GM18858 (cell line): ENCODE data around the gene GIGYF1.

Source experiments
- ATAC-seq: cut with Tn5 transposase; IDR thresholded peaks from one replicate; pipeline ENCODE4 v1.9.1; 2021; ENCODE audit not compliant: unreplicated experiment

Gene GIGYF1

DNA sequence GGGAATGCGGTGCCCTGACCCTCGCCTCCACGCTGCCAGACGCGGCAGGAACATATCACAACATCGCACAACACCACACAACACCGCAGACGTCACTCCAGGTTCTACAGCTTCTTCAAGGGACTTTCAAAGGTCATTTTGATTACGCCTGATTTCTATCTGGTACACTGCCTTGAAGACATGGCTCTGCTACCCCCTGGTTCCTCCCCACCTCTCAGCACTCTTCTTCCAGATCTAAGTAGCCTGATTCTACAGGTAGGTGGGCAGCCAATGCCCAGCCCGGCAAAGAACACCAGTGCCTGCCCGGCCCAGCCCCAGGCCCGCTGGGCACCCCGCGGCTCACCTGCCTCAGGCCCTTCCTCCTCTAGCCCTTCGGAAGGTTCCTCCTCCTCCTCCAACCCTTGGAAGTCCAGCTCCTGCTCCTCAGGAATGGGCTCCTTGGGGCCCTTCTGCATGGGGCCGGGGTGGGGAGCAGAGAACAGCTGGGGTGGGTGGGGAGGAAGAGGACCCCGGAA, 8.4 kb downstream of the GIGYF1 start:
- no peak for ATAC-seq

GRCh38 chr7:100685049-100685605, 8.9 kb downstream of the GIGYF1 start:
- no peak for ATAC-seq

DNA sequence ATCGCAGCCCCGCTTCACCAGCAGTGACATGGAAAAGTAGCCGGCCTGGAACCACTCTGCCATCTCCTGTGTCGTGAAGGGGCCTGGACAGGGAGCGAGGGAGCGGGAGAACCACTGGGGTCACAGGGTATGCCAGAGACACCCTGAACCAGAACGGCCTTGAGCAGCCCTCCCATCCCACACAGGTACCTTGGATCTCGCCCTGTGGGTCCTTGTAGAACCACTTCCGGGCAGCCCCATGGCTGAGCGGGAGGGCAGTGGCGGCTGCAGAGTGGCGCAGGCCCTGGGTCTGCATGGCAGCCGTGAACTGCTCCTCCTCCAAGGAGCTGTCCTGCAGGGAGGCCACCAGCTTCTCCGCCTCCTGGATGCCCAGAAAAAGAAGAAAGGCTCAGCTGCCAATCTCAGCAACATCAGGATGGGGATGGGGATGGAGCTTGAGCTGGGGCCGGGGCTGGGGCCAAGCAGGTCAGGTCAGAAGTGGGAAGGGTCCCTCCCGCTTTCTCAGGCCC, 9.5 kb downstream of the GIGYF1 start:
- ATAC-seq, result no peak

DNA sequence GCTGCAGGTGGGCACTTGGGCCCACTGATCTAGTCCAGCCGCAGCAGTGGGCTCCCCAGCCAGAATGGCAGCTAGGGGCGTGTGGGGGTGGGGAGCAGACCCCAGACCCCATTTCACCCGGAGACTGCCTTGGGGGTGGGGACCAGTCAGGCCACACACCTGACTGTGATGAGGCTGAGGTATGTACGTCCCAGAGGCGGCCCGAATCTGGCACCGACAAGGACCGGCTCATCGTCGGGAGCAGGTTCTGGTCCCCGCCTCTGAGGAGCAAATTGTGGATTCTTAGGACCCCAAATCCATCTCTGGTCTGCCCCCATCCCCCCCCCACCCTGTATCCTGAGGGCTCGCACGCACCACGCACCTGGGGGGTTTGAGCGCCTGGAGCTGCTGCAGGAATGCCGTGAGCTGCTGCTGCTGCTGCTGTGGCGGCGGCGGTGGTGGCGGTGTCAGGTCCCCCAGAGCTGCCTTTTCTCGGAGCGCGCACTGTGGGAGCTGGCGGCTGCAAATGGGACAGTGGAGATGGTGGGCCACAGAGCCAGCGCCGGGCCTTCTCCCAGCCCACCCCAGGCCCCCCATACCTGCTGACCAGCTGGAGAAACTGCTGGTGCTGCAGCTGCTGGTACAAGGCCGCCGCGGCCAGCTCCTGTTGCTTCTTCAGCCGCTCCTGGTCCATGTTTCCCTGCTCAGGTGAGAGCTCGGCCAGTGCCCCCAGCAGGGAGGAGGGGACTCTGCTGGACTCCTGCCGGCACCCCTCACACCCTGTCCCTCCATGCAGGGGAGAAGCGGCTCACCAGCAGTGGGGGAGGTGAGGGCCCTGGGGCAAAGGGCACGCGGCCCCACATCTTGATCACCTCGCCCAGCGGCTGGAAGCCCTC, 10.2 kb downstream of the GIGYF1 start:
- ATAC-seq, result no peak

- no peak for ATAC-seq
Measured at GRCh38 chr7:100682991-100683658, 10.9 kb downstream of the GIGYF1 start.

DNA sequence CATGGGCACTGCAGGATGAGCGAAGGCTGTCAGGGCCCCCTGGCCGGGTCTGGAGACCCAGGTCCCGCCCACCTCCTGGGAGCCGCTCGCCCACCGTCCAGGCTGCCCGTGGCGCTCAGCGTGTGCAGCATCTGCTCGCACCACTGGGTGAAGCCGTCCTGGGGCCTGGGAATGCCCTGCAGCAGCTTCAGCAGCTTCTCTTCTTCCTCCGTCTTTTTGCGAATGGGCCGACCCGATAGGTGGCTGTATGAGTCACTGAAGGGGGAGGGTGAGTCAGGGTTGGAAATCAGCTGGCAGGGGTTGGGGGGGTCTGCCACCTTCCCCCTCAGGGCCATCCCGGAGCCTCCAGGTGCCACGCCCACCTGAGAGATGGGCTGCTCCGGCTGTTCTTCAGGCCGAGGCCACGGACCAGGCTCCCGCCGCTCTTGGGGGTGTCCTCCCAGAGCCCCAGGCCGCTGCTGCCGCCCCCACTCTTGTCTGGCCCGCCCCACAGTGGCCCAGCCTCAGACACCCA, 11.8 kb downstream of the GIGYF1 start:
- no peak for ATAC-seq

GRCh38 chr7:100681491-100682227, 12.4 kb downstream of the GIGYF1 start:
- no peak for ATAC-seq

DNA sequence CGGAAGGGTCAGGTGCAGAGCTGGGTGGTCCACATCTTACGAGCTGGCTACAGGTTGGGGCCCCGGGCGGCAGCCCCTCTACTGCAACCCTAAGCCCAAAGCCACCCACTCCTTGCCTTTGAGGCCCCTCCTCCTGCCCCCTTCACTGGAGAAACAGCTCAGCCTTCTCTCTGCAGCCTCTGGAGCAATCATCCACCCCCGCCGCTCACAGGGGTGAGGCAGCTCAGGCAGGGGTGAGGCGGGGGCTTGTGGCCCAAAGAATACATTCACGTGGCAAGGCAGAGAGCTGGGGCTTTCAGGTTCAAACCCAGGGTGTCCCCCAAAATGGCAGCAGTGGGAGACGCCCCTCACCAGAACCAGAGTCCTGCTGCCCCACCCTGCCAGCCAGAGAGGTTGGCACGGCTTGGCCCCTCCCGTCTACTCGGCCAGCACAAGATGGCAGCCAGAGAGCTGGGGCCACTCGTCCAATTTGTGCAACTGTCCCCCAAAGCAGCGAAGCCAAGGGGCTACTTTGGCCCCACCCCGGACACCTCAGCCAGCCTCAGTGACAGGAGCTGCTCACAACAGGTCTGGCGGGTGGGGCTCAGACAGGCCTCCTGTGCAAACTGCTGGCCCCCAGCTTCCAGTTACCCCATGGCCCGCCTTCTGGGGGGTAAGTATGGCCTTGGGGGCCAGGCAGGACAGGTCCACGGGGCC, 13.3 kb downstream of the GIGYF1 start:
- no peak for ATAC-seq

GRCh38 chr7:100679927-100680575, 14.0 kb downstream of the GIGYF1 start:
- ATAC-seq, result no peak

- no peak for ATAC-seq
Measured at GRCh38 chr7:100679129-100679926, 14.7 kb downstream of the GIGYF1 start.

DNA sequence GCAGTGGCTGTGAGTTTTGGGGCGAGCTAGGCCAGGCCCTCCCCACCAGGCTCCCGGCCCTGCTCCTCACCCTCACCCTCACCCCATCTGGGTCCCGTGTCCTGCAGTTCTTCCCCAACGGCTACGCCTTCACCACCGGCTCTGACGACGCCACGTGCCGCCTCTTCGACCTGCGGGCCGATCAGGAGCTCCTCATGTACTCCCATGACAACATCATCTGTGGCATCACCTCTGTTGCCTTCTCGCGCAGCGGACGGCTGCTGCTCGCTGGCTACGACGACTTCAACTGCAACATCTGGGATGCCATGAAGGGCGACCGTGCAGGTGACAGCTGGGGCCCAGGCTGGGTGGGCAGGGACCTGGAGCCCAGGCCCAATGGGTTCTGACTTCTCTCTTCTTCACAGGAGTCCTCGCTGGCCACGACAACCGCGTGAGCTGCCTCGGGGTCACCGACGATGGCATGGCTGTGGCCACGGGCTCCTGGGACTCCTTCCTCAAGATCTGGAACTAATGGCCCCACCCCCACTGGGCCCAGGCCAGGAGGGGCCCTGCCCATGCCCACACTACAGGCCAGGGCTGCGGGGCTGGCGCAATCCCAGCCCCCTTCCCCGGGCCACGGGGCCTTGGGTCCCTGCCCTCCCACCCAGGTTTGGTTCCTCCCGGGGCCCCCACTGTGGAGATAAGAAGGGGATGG, 15.6 kb downstream of the GIGYF1 start:
- no peak for ATAC-seq

- no peak for ATAC-seq
Measured at GRCh38 chr7:100677308-100678267, 16.5 kb downstream of the GIGYF1 start.

DNA sequence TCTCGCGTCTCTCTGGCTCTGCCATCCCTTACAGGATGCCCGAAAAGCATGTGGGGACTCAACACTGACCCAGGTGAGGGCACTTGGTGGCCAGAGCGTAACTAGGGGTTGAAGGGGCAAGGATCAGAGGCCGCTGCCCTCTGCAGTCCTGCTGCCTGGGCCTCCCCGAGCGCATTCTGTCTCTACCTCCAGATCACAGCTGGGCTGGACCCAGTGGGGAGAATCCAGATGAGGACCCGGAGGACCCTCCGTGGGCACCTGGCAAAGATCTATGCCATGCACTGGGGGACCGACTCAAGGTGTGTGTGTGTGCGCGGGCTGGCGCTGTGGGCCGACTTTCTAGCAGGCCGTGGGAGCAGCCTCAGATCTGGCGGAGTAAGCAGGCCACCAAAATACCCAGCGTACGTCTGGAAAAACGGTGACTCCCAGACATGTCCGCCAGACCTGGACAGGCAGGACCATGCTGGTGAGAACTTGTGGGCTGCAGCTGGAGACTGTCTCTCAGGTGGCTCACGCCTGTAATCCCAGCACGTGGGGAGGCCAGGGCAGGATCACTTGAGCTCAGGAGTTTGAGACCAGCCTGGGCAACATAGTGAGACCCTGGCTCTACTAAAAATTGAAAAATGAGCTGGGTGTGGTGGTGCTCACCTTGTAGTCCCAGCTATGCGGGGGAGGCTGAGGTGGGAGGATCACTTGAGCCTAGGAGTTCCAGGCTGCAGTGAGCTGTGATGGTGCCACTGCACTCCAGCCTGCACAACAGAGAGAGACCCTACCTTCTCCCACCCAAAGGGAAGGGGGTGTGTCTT, 17.3 kb downstream of the GIGYF1 start:
- no peak for ATAC-seq

GRCh38 chr7:100675581-100676350, 18.3 kb downstream of the GIGYF1 start:
- no peak for ATAC-seq

DNA sequence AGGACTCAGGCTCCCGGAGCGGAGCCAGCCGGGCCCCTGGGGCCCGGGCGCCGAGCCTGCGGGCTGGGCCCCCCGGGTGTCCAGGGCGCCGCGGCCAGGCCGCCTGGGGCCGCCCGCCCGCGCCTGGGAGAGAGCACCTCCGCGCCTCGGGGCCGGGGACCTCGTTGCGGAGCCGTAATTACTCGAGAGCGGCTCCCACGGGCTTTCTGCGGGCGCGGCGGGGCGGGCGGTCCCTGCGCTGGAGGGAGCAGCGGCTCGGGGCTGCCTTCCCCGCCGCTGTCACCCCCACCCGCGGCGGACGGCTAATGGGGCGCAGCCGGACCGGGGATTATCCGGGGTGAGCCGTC, 19.0 kb downstream of the GIGYF1 start:
- no peak for ATAC-seq
